HG02884 (cell line): ENCODE data around the gene TNK2.

Experiments
- ATAC-seq: cut with Tn5 transposase; IDR thresholded peaks from one replicate; pipeline ENCODE4 v1.9.1; 2021; ENCODE audit warnings: mild to moderate bottlenecking, moderate library complexity; ENCODE audit not compliant: unreplicated experiment

TNK2 gene

GRCh38 chr3:195900436-195901355, 7.7 kb downstream of the TNK2 start:
- ATAC-seq, result no peak

- no peak for ATAC-seq
These were observed 8.5 kb downstream of the TNK2 start for GRCh38 chr3:195899701-195900435.

GRCh38 chr3:195897853-195898415, 10.4 kb downstream of the TNK2 start:
- ATAC-seq, result no peak

- no peak for ATAC-seq
These were observed 11.1 kb downstream of the TNK2 start for GRCh38 chr3:195897081-195897852.

- peak; percentile 6 for ATAC-seq
These were observed 11.8 kb downstream of the TNK2 start for GRCh38 chr3:195896361-195897080.

GRCh38 chr3:195895861-195896360, 12.4 kb downstream of the TNK2 start:
- ATAC-seq, result peak; percentile 37

- peak; percentile 61 for ATAC-seq
These were observed 13.1 kb downstream of the TNK2 start for GRCh38 chr3:195895078-195895860.

- ATAC-seq, result no peak
These were observed 14.4 kb downstream of the TNK2 start for GRCh38 chr3:195893916-195894465.

- ATAC-seq, result no peak
These were observed 14.8 kb downstream of the TNK2 start for GRCh38 chr3:195893516-195893915.

GRCh38 chr3:195893044-195893395, 15.3 kb downstream of the TNK2 start:
- ATAC-seq, result no peak

GRCh38 chr3:195892105-195893043, 16.0 kb downstream of the TNK2 start:
- ATAC-seq, result no peak

- ATAC-seq, result no peak
These were observed 16.8 kb downstream of the TNK2 start for GRCh38 chr3:195891431-195892104.

- no peak for ATAC-seq
These were observed 18.5 kb downstream of the TNK2 start for GRCh38 chr3:195889870-195890295.

- ATAC-seq, result no peak
These were observed 19.1 kb downstream of the TNK2 start for GRCh38 chr3:195888981-195889869.

- no peak for ATAC-seq
These were observed 20.0 kb downstream of the TNK2 start for GRCh38 chr3:195888311-195888761.

- no peak for ATAC-seq
These were observed 20.7 kb downstream of the TNK2 start for GRCh38 chr3:195887670-195888069.
